Upper lobe of left lung (tissue), 4 donors: ENCODE measurements around the gene LRBA.

Experiments
- CTCF ChIP-seq, 6 experiments: fragments of 450-650 bp in 4 of 6; fragments of 200-600 bp in 2 of 6; sonication (generic) in 2 of 6; IDR thresholded peaks; one replicate each; pipeline ENCODE4 v1.5.1; 2016 to 2019; ENCODE audit warnings: antibody characterized with exemption in 6 of 6
- POLR2A ChIP-seq, 4 donors: fragments of 450-650 bp; IDR thresholded peaks; one replicate each; pipeline ENCODE4 v1.5.1; 2016 to 2017; ENCODE audit warnings: antibody characterized with exemption in 4 of 4, mild to moderate bottlenecking in 2 of 4
- POLR2AphosphoS5 ChIP-seq, 2 donors: sonication (generic); formaldehyde crosslinking; IDR thresholded peaks; one replicate each; pipeline ENCODE4 v1.5.1; 2017; ENCODE audit warnings: antibody characterized with exemption in 2 of 2

- TF ChIP-seq POLR2A (IDR thresholded peaks at IDR 0.05) = no peak
- TF ChIP-seq CTCF (IDR thresholded peaks at IDR 0.05) = no peak
- no peak for TF ChIP-seq POLR2AphosphoS5 (IDR thresholded peaks at IDR 0.05)
Measured at GRCh38 chr4:150264595-150265161, 750.4 kb downstream of the LRBA start.
